Measurements from ENCODE around the gene FTMT. TPM values are rescaled to one million over a fixed set of nuclear protein-coding genes. Genes with fewer than 3 reads are reported as not detected.
"Not testable (repeated sequence)": the region's sequence is repeated elsewhere in the genome, so short reads cannot be mapped to it uniquely, and the experiment has no call there.

The FTMT gene
- total RNA-seq (ENCODE audit: low replicate concordance), result not detected in 2 replicates

- Histone ChIP-seq H3K79me2 (ENCODE audit: low read depth) (no peaks in the 10 kb centered on the region), H3K4me3 (no peak within 1 kb of the TSS), H3K9me3 (ENCODE audit: low read depth) (peaks cover 5% of the 10 kb centered on the region), H3K27ac (no peak within 1 kb of the TSS), H3K36me3 (no peaks in the 10 kb centered on the region), H3K4me2 (no peak within 1 kb of the TSS), H3K27me3 (no peaks in the 10 kb centered on the region), H3K4me1 (no peaks in the 10 kb centered on the region), H3F3A (ENCODE audit: low read depth) (no peaks in the 10 kb centered on the region), H2AFZ (replicated peaks) (no peak within 1 kb of the TSS), H4K20me1 (ENCODE audit: low read depth) (no peaks in the 10 kb centered on the region), H3K9ac (no peak within 1 kb of the TSS)
- no peak for TF ChIP-seq CTCF (IDR thresholded peaks at IDR 0.05)
- no peak for TF ChIP-seq EZH2 (IDR thresholded peaks at IDR 0.05)
- no peak for TF ChIP-seq EZH2phosphoT487 (IDR thresholded peaks at IDR 0.05)
- DNase-seq (ENCODE audit: low spot score), result no peak
- no peaks in the 10 kb centered on the region for H3K36me3 Mint-ChIP-seq
- H3K4me3 Mint-ChIP-seq, result no peak within 1 kb of the TSS
- no peak within 1 kb of the TSS for H3K27ac Mint-ChIP-seq
- no peaks in the 10 kb centered on the region for H3K4me1 Mint-ChIP-seq
- peaks cover 5% of the 10 kb centered on the region for H3K9me3 Mint-ChIP-seq
- H3K27me3 Mint-ChIP-seq (ENCODE audit: insufficient read depth, low read depth), result peaks cover 2% of the 10 kb centered on the region
These were observed at the start of gene FTMT for GRCh38 chr5:121851643-121852574. TSS of gene FTMT (plus strand) at chr5:121851882. CDS start at chr5:121851964, 82 bp downstream.

GRCh38 chr5:121805251-121805650 lies 46.4 kb upstream of the FTMT start:
- not testable (repeated sequence) for H3K4me3 Mint-ChIP-seq; H3K27me3 ChIP-seq; H3K79me2 ChIP-seq (ENCODE audit: low read depth); H3K27me3 Mint-ChIP-seq (ENCODE audit: insufficient read depth, low read depth); H3K4me3 ChIP-seq; H3K4me1 Mint-ChIP-seq; H3K27ac ChIP-seq; H3K9ac ChIP-seq; H3K27ac Mint-ChIP-seq; H3K9me3 ChIP-seq (ENCODE audit: low read depth); H3K9me3 Mint-ChIP-seq; H3K4me1 ChIP-seq; H4K20me1 ChIP-seq (ENCODE audit: low read depth); DNase-seq (ENCODE audit: low spot score); H3K4me2 ChIP-seq; H2AFZ ChIP-seq (replicated peaks); H3K36me3 Mint-ChIP-seq; H3F3A ChIP-seq (ENCODE audit: low read depth); H3K36me3 ChIP-seq

GRCh38 chr5:121805911-121806310 lies 45.8 kb upstream of the FTMT start:
- DNase-seq (ENCODE audit: low spot score), result no peak
- Mint-ChIP-seq H3K4me1 (no peaks in the 10 kb centered on the region), H3K9me3 (peaks cover 4% of the 10 kb centered on the region), H3K36me3 (no peaks in the 10 kb centered on the region), H3K27ac (no peak overlapping the region), H3K27me3 (ENCODE audit: insufficient read depth, low read depth) (peaks cover 2% of the 10 kb centered on the region), H3K4me3 (no peak overlapping the region)
- H3K27ac ChIP-seq, result no peak overlapping the region
- no peak overlapping the region for H2AFZ ChIP-seq (replicated peaks)
- H3K9me3 ChIP-seq (ENCODE audit: low read depth), result no peaks in the 10 kb centered on the region
- H3K79me2 ChIP-seq (ENCODE audit: low read depth), result no peaks in the 10 kb centered on the region
- no peaks in the 10 kb centered on the region for H3K4me1 ChIP-seq
- no peaks in the 10 kb centered on the region for H3K36me3 ChIP-seq
- H3F3A ChIP-seq (ENCODE audit: low read depth), result no peaks in the 10 kb centered on the region
- no peaks in the 10 kb centered on the region for H4K20me1 ChIP-seq (ENCODE audit: low read depth)
- TF ChIP-seq EZH2phosphoT487 (IDR thresholded peaks at IDR 0.05) (no peak), EZH2 (IDR thresholded peaks at IDR 0.05) (no peak), CTCF (IDR thresholded peaks at IDR 0.05) (no peak)
- no peak overlapping the region for H3K4me3 ChIP-seq
- no peak overlapping the region for H3K9ac ChIP-seq
- H3K4me2 ChIP-seq, result no peak overlapping the region
- H3K27me3 ChIP-seq, result no peaks in the 10 kb centered on the region

GRCh38 chr5:121816164-121816563 lies 35.5 kb upstream of the FTMT start:
- Mint-ChIP-seq H3K36me3 (no peaks in the 10 kb centered on the region), H3K27me3 (ENCODE audit: insufficient read depth, low read depth) (peaks cover 3% of the 10 kb centered on the region), H3K27ac (no peak overlapping the region), H3K4me1 (no peaks in the 10 kb centered on the region), H3K9me3 (no peaks in the 10 kb centered on the region), H3K4me3 (no peak overlapping the region)
- Histone ChIP-seq H3K79me2 (ENCODE audit: low read depth) (no peaks in the 10 kb centered on the region), H4K20me1 (ENCODE audit: low read depth) (no peaks in the 10 kb centered on the region), H3K9me3 (ENCODE audit: low read depth) (no peaks in the 10 kb centered on the region), H3K36me3 (no peaks in the 10 kb centered on the region), H3K27ac (no peak overlapping the region), H2AFZ (replicated peaks) (no peak overlapping the region), H3K9ac (no peak overlapping the region), H3K4me2 (no peak overlapping the region), H3F3A (ENCODE audit: low read depth) (no peaks in the 10 kb centered on the region), H3K4me1 (no peaks in the 10 kb centered on the region), H3K4me3 (no peak overlapping the region), H3K27me3 (no peaks in the 10 kb centered on the region)
- no peak for DNase-seq (ENCODE audit: low spot score)
- TF ChIP-seq CTCF (IDR thresholded peaks at IDR 0.05) (no peak), EZH2 (IDR thresholded peaks at IDR 0.05) (no peak), EZH2phosphoT487 (IDR thresholded peaks at IDR 0.05) (no peak)

Measured in neural progenitor cell (in vitro differentiated cells).